Hypothalamus (tissue), 51 donors: ENCODE measurements around the gene AREL1.
A peak's percentile ranks its signal among the peaks of the same experiment; 100 is the strongest.

ENCODE experiments used
- DNase-seq, 51 donors: peaks; one replicate each; lab custom pipeline; 2025; lab: John Stamatoyannopoulos, UW

Gene AREL1

DNA sequence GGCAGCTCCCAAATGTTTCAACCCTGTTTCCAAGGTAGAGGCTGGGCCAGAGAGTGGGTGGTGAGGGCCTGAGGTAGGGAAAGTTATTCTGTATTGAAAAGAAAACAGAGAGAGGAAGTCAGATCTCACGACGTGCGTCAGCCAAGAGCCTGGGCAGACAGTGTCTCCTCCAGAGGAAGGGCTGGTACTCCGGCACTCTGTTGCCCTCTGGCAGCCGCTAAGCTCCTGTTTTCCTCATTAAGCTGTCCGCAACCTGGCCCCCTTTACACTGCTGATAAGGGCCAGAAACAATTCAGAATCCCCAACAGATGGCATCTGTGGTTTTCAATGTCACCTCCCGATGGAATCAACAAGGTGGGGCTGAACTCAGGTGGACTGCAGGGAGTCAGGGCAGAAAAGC is 74.8 kb downstream of the AREL1 start:
- peak in 1 of 51 donors; percentile 8 for DNase-seq

- no peak for DNase-seq
These were observed 75.7 kb downstream of the AREL1 start for GRCh38 chr14:74637178-74637550.

- DNase-seq, result no peak
These were observed 76.3 kb downstream of the AREL1 start for GRCh38 chr14:74636424-74637177.

- DNase-seq, result no peak
These were observed 77.0 kb downstream of the AREL1 start for GRCh38 chr14:74635847-74636246.

DNA sequence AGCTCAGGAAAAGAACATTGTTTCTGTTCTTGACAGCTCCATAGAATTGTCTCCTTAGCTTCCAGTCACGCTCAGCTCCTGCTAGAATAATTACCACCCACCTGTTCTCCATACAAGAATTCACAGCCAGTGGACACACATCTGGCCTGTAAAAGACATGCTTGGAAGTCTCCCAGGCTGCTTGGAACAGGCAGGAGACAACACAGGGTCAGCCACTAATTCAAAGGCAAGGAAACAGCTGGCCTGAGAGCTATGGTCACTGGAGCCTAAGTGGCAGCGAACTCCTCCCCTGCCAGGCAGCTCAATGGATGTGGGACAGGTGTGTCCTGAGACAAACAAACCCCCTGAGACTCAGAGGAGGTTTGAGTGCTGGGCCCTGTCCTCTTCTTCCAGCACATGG is 77.9 kb downstream of the AREL1 start:
- DNase-seq, result no peak

- no peak for DNase-seq
These were observed 78.4 kb downstream of the AREL1 start for GRCh38 chr14:74634481-74634880.

DNA sequence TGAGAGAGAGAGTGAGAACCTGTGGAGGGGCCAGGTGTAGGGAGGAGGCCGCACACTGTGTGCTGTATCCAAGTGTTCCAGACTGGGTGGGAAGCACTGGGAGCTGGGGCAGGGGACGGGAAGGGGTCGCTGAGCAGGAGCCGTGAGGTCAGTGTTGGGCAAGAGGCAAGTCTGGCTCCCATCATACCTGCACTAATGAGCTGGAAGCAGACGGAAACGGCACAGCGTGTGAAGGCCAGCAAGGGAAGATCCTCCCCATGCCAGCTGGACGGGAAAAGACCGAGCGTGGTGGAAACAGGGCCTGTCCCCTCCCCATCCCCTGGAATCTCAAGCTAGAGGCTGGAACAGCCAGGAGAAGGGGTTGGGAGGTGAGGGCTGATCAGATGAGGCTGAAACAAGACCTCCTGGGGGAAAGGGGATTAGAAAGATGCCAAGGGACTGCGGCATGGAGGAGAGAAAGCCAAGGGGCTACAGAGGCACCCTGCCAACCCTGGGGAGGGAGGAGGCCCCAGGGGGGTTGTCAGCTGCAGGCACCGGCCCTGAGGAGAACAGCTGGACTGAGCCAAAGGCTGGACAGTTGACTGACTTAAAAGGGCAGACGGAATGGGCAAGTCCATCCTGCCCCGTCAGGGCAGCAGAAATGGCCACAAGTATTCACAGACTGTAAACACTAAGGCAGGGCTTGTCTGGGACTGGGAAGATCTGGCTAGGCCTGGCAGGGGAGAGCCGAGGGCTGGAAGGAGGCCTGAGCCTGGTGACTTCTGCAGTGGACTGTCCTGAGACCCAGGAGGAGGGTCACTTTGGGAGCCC is 81.8 kb downstream of the AREL1 start:
- DNase-seq, result no peak

DNA sequence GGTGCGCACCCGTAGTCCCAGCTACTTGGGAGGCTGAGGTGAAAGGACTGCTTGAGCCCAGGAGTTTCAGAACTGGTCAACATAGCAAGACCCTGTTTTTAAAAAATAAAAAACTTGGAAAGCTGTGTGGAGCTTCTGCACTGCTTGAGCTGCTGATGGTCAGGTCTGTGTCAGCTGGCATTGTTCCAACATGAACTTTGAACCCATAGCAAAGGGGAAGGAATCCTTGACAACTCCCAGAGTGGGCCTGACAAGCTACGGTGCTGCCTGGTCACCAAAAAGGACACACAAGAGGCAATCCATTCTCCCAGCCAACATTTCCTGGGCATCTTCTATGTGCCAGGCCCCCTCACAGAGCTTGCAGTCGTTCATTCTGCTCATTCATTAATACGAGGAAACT is 84.5 kb downstream of the AREL1 start:
- no peak for DNase-seq

DNA sequence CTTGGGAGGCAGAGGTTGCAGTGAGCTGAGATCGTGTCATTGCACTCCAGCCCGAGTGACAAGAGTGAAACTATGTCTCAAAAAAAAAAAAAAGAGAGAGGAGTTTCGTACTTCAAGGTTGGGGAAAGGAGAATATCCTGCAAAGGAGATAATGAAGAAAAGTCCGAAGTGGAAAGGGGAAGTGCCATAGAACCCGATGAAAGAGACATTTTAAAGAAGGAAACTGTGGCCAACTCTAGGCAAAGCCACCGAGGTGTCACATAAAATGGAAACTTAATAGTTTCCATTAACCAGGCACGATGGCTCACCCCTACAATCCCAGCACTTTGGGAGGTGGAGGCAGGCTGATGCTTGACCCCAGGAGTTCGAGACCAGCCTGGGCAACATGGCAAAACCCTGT is 85.8 kb downstream of the AREL1 start:
- DNase-seq, result no peak

- DNase-seq, result no peak
These were observed 90.6 kb downstream of the AREL1 start for GRCh38 chr14:74622257-74622656.

DNA sequence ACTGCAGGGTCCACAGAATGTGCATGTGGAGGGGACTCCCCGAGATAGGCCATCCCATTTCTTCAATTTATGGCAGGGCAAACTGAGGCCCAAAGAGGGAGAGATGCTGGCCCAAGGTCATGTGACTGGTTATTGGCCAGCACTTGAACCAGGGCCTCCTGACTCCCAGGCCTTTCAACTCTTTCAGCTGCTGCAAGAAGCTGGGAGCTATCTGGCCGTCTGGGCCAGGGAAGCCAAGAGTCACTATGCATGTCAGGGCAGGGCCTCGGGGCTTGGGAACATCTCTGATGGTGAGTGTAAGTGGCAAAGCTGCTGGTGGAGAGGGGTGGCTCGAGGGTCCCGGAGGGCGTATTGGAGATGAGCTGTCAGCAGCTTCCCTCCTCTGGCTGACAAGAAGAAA is 91.3 kb downstream of the AREL1 start:
- no peak for DNase-seq

DNA sequence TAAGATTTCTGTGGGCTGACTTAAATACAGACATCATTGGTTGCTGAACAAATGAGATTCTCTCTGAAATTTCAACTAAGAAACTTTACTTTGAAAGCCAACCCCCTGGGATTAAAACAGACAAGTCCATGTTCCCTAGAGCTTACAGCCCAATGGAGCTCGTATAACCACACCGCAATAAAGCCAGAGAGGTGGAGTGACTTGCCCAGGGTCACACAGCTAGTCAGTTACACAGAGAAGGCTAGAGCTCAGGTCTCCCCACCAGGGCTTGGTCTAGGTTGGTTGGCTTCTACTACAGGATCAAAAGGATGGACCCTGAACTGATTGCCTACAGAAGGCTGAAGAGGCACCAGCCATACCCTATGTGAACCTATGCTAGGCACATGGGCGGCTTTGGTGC is 92.0 kb downstream of the AREL1 start:
- no peak for DNase-seq

GRCh38 chr14:74620497-74620921 is 92.4 kb downstream of the AREL1 start:
- DNase-seq, result no peak

- DNase-seq, result peak in 1 of 51 donors; percentile 8
These were observed 93.2 kb downstream of the AREL1 start for GRCh38 chr14:74619672-74620131.

- peak in 1 of 51 donors; percentile 9 for DNase-seq
These were observed 94.6 kb downstream of the AREL1 start for GRCh38 chr14:74618078-74618952.

GRCh38 chr14:74616996-74617700 is 95.7 kb downstream of the AREL1 start:
- no peak for DNase-seq

DNA sequence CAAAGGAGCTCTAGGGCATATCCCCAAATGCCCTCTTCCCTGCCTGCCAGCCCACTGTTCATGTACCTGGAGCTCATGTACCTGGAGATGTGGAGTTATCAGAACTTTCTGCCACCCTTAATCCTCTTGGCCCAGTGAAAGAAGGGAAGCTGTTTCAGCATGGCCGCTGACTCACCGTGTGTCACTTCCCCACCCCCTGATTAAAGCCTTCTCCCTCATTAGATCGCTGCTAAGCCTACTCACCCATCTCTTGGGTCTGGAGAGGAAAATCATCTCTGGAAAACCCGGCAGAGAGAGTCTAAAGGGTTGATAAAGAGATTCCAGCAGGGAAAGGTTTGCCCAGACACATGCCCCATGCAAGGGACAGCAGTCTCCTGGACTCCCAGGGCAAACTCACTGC is 96.4 kb downstream of the AREL1 start:
- no peak for DNase-seq

DNA sequence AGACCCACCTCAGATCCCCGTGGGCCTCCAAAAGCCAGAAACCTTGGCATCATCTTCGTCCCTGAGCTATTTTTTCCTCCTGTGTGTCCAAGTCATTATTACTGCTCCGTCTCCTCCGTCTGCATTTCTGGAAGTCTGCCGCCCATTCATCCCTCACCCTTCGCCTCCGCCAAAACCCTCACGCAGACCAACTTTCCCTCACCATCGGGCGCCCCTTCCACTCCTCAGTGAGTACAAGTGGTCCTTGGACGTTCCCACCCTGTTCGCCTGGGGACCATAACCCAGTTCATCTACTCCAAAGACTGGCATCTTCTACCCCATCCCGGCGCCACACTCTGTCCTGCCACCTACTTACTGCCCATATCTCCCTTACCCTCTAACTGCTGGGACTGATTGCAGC is 97.1 kb downstream of the AREL1 start:
- DNase-seq, result no peak

GRCh38 chr14:74614508-74615495 is 98.1 kb downstream of the AREL1 start:
- DNase-seq, result no peak
